ENCODE data around the gene CASK.
"Not testable (repeated sequence)": the region's sequence is repeated elsewhere in the genome, so short reads cannot be mapped to it uniquely, and the experiment has no call there.

The CASK gene

DNA sequence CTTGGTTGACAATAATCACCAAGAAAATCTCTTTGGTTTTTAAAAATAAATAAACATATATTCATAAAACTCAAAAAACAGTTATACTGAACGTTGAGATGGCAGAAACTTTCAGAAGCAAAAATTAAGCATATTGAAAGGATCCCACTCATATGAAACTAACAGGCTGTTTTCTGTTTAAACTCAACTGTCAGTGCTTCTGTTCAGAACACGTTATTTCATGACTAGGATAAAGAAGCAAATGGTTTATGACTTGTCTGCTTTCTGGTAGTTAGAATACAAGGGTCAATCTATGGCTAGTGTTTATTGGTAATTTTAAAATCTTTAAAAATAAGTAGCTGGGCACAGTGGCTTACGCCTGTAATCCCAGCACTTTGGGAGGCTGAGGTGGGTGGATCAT lies 195.2 kb downstream of the CASK start:
- H3K4me3 ChIP-seq (replicated peaks in 1 of 2; ENCODE audit: low read depth in 2 of 2, low read length in 2 of 2): no peak overlapping the region
- TF ChIP-seq, protein P1, sequence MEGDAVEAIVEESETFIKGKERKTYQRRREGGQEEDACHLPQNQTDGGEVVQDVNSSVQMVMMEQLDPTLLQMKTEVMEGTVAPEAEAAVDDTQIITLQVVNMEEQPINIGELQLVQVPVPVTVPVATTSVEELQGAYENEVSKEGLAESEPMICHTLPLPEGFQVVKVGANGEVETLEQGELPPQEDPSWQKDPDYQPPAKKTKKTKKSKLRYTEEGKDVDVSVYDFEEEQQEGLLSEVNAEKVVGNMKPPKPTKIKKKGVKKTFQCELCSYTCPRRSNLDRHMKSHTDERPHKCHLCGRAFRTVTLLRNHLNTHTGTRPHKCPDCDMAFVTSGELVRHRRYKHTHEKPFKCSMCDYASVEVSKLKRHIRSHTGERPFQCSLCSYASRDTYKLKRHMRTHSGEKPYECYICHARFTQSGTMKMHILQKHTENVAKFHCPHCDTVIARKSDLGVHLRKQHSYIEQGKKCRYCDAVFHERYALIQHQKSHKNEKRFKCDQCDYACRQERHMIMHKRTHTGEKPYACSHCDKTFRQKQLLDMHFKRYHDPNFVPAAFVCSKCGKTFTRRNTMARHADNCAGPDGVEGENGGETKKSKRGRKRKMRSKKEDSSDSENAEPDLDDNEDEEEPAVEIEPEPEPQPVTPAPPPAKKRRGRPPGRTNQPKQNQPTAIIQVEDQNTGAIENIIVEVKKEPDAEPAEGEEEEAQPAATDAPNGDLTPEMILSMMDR (IDR thresholded peaks at IDR 0.05; ENCODE audit: low read depth, low read length): no peak
- no peak for DNase-seq (ENCODE audit: low read depth in 2 of 2)

DNA sequence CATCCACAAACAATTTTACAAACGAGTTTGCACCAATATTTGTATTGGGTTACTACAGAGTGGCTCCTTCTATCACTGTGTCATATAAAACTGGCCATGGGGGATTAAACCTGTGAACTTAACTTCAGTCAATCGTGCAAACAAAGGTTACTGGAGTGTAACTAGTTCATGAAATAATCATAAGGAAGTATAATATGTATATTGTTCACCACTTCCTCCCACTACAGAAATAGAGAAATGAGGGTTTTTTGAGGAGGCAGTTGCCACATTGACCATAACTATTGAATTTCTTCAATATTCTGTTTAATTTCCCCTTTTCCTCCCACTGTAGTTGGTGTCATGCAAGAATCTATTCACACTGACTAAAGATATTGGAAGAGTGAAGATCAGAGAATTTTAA lies 199.5 kb downstream of the CASK start, which contains the start of gene GPR82:
TSS of gene GPR82 (plus strand) at position 356 of the 400 bp plus-strand sequence. CDS start 2,846 bp downstream, outside the sequence.
- no peak for DNase-seq (ENCODE audit: low read depth in 2 of 2)
- TF ChIP-seq, protein P1 (IDR thresholded peaks at IDR 0.05; ENCODE audit: low read depth, low read length): no peak

DNA sequence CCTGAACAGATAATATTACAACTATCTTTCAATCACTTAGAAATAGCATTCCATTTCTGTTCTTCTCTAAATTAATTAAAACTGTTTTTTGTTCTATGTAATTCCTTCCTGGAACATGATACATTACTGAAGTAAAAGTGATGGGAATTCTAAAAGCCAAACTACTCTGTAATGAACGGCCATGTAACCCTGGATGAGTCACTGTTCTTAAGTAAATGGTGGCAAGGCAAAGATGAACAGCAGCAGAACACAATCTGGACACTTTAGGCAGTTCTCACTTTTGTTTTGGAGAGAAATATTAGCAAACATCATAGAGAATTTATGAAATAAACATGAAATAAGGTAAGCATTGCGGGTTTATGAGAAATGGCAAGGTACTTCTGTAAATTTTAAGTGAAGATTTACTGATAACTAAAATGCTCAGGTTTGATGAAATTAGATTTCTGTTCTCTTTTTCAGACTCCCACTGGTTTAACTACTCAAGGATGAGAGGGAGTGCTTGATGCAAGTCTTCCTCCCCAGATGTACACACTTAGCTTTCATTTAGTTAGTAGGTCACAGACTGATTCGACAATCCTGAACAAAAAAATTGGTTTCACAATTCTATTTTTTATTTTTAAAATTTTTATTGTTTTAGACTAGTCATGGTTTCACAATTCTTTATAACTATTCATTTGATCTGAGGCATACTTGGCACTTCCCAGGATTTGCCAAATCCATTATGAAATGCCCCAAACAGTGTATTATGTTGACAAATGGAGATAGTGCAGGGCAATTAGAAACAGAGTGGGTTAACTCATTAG lies 200.3 kb downstream of the CASK start:
- no peak overlapping the region for H3K4me3 ChIP-seq (replicated peaks in 1 of 2; ENCODE audit: low read depth in 2 of 2, low read length in 2 of 2)
- TF ChIP-seq, protein P1 (IDR thresholded peaks at IDR 0.05; ENCODE audit: low read depth, low read length): no peak
- DNase-seq (ENCODE audit: low read depth in 2 of 2): peak; percentile 51 to 53

More for the DNA sequence above, 199.5 kb downstream of the CASK start, which contains the start of gene GPR82:
- H3K4me3 ChIP-seq (replicated peaks in 1 of 2; ENCODE audit: low read depth in 2 of 2, low read length in 2 of 2): no peak within 1 kb of the TSS

DNA sequence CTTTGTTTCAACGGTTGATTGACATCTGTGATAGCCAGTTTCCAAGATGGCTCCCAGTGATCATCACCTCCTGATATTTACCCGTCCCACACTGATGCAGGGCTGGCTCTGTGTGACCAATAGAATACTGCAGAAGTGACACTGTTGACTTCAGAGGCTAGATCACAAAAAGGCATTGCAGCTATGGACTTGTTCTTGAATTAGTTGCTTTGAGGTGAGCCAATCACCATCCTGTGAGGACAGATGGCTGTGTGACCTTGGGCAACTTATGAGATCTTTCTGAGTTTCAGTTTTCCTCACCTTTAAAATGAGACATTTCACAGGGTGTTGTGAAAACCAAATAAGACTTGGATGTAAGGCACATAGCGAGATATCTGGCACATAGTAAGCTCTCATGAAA lies 201.1 kb downstream of the CASK start:
- no peak overlapping the region for H3K4me3 ChIP-seq (replicated peaks in 1 of 2; ENCODE audit: low read depth in 2 of 2, low read length in 2 of 2)
- DNase-seq (ENCODE audit: low read depth in 2 of 2): no peak
- TF ChIP-seq, protein P1 (IDR thresholded peaks at IDR 0.05; ENCODE audit: low read depth, low read length): no peak

DNA sequence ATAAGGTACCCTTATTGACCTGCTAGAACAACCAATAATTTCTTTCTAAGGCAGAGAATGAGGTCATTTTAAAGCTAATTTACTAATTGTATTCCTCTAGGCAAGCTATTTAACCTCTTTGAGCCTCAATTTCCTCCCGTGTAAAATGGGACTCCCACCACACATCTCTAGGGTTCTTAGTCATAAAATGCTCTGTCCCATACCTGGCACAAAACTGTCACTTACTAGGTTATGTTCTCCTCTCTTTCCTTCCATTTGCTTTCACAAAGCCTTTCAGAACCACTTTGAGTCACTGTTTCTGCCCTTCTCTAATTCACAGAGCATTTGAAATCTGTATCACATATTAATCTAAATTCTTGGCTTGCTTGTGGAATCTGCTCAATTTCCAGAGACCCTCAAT lies 201.8 kb downstream of the CASK start:
- TF ChIP-seq, protein P1 (IDR thresholded peaks at IDR 0.05; ENCODE audit: low read depth, low read length): no peak
- no peak overlapping the region for H3K4me3 ChIP-seq (replicated peaks in 1 of 2; ENCODE audit: low read depth in 2 of 2, low read length in 2 of 2)
- no peak for DNase-seq (ENCODE audit: low read depth in 2 of 2)

DNA sequence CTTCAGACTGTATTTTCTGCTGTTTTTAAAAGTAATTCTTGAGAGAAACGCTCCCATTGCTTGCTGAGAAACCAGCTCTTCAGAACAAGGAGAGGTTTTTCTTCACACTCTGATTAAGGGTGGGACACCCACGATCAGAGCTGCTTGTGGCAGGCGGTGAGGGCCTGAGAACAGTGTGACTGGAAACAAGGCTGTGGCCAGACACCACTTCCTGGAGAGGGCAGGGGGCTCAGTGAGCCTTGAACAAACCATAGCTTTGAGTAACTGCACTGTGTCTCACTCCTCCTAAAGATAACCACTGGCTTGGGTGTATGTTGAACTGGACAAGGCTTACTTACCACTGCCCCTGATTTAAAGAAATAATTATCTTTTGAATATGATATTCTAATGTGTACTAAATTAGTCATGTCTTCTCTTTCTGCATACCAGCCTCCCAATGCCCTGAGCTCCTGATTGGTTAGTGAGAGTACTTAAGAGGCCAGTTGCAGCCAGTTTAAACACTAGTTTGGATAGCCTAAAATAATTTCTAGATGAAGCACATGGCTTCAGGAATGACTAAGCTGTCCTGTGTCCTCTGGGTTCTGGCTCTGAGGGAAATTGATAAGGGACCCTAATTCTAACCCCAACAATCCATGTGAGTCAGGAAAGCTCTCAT lies 203.1 kb downstream of the CASK start:
- peak in 1 of 2 donors; percentile 54 for DNase-seq (ENCODE audit: low read depth in 2 of 2)
- no peak overlapping the region for H3K4me3 ChIP-seq (replicated peaks in 1 of 2; ENCODE audit: low read depth in 2 of 2, low read length in 2 of 2)
- TF ChIP-seq, protein P1 (IDR thresholded peaks at IDR 0.05; ENCODE audit: low read depth, low read length): no peak

DNA sequence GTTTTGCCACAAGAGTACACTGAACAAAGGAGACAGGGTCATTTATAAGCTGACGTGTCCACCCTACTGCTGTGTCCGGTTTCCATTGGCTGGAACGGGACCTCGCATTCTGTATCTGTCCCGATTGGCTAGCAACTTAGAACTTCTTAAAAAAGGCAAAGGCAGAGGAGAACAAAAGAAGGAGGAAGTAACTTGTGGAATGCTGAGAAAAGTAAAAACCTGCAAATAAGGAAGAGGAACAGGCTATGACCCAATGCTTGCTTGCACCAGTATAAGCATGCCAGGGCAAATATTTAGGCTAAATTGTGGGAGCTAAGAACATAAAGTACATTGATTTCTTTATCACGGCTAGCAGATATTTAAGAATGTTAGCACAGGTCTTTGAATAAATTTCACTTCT lies 203.7 kb downstream of the CASK start:
- not testable (repeated sequence) for H3K4me3 ChIP-seq (replicated peaks in 1 of 2; ENCODE audit: low read depth in 2 of 2, low read length in 2 of 2); DNase-seq (ENCODE audit: low read depth in 2 of 2)

Measured in cardiac fibroblast (primary cell).